Right lung (tissue), 5 donors: ENCODE data around the gene PLD1. TPM values are rescaled to one million over a fixed set of nuclear protein-coding genes. Genes with fewer than 3 reads are reported as not detected.
"Not testable (repeated sequence)": the region's sequence is repeated elsewhere in the genome, so short reads cannot be mapped to it uniquely, and the experiment has no call there.

Source experiments
- DNase-seq, 2 donors: peaks; one replicate each; pipeline ENCODE4 v3.0.0-alpha.2; 2013
- polyA plus RNA-seq, 5 donors: library from polyadenylated mRNA; unstranded; fragments of 120-200 nt; gene quantifications; one replicate each; pipeline versions ENCODE4 v1.2.1 to v1.2.3, GENCODE V29; 2013; ENCODE audit warnings: inconsistent platforms in 1 of 5, low replicate concordance in 1 of 5; ENCODE audit not compliant: insufficient read length in 5 of 5, insufficient read depth in 1 of 5

Gene PLD1
- polyA plus RNA-seq, 5 donors, result 2.8 to 6.3 (median 5.0) TPM

GRCh38 chr3:171699601-171700000, 110.7 kb downstream of the PLD1 start:
- DNase-seq, result no peak

GRCh38 chr3:171696805-171697204, 113.5 kb downstream of the PLD1 start:
- no peak for DNase-seq

- peak; percentile 33 to 34 for DNase-seq
Measured at GRCh38 chr3:171695426-171695825, 114.9 kb downstream of the PLD1 start.

GRCh38 chr3:171694888-171695287, 115.4 kb downstream of the PLD1 start:
- no peak for DNase-seq

- not testable (repeated sequence) for DNase-seq
Measured at GRCh38 chr3:171692551-171692950, 117.7 kb downstream of the PLD1 start.

GRCh38 chr3:171691485-171691884, 118.8 kb downstream of the PLD1 start:
- DNase-seq, result no peak

GRCh38 chr3:171690281-171690680, 120.0 kb downstream of the PLD1 start:
- DNase-seq, result no peak

GRCh38 chr3:171688593-171688992, 121.7 kb downstream of the PLD1 start:
- no peak for DNase-seq

GRCh38 chr3:171688002-171688401, 122.3 kb downstream of the PLD1 start:
- peak; percentile 37 to 54 for DNase-seq

- peak in 1 of 2 donors; percentile 19 for DNase-seq
Measured at GRCh38 chr3:171687581-171687980, 122.7 kb downstream of the PLD1 start.

GRCh38 chr3:171687064-171687463, 123.2 kb downstream of the PLD1 start:
- no peak for DNase-seq

- no peak for DNase-seq
Measured at GRCh38 chr3:171685116-171685895, 125.0 kb downstream of the PLD1 start.

- no peak for DNase-seq
Measured at GRCh38 chr3:171684221-171684620, 126.1 kb downstream of the PLD1 start.

GRCh38 chr3:171682743-171683142, 127.5 kb downstream of the PLD1 start:
- DNase-seq, result no peak

GRCh38 chr3:171680726-171681411, 129.4 kb downstream of the PLD1 start:
- no peak for DNase-seq

GRCh38 chr3:171678971-171679492, 131.3 kb downstream of the PLD1 start:
- DNase-seq, result no peak

- DNase-seq, result no peak
Measured at GRCh38 chr3:171677706-171678105, 132.6 kb downstream of the PLD1 start.

GRCh38 chr3:171676601-171677175, 133.6 kb downstream of the PLD1 start:
- DNase-seq, result no peak

GRCh38 chr3:171673951-171674350, 136.3 kb downstream of the PLD1 start:
- DNase-seq, result no peak

GRCh38 chr3:171672538-171672937, 137.7 kb downstream of the PLD1 start:
- DNase-seq, result no peak

GRCh38 chr3:171672124-171672523, 138.2 kb downstream of the PLD1 start:
- DNase-seq, result no peak

GRCh38 chr3:171671709-171672108, 138.6 kb downstream of the PLD1 start:
- no peak for DNase-seq

GRCh38 chr3:171666516-171666915, 143.8 kb downstream of the PLD1 start:
- no peak for DNase-seq
